HG02938 (cell line): Measurements from ENCODE around the gene C22orf31.

Experiments used
- ATAC-seq: cut with Tn5 transposase; IDR thresholded peaks from one replicate; pipeline ENCODE4 v1.9.1; 2021; ENCODE audit warnings: mild to moderate bottlenecking, moderate library complexity; ENCODE audit not compliant: unreplicated experiment

Gene C22orf31

DNA sequence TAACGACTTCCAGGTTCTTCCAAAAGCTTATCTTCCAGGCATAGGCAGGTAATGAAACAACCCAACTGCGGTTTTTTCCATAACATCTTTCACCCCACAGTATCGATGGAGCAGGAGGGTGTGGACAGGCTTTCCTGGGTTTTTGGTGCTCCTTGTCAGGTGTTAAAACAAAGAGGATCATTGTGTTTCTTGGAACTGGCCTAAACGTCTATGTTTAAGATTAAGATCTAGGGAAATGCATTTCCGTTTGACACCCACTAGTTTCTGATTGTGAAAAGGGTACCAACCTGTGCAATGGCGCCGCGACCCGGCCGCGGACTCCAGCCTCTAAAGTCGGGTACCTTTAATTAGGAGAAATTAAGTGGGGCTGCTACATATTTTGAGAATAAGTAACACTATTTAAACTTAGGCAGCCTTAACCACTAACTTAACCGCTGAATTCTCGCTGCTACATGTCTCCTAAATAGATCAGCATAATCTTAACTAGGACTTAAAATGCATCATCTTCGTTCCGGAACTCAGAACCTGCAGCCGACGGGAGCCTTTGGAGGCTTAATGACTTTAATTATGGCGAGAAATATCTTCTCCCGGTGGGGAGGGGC, 31.5 kb downstream of the C22orf31 start:
- ATAC-seq: no peak

DNA sequence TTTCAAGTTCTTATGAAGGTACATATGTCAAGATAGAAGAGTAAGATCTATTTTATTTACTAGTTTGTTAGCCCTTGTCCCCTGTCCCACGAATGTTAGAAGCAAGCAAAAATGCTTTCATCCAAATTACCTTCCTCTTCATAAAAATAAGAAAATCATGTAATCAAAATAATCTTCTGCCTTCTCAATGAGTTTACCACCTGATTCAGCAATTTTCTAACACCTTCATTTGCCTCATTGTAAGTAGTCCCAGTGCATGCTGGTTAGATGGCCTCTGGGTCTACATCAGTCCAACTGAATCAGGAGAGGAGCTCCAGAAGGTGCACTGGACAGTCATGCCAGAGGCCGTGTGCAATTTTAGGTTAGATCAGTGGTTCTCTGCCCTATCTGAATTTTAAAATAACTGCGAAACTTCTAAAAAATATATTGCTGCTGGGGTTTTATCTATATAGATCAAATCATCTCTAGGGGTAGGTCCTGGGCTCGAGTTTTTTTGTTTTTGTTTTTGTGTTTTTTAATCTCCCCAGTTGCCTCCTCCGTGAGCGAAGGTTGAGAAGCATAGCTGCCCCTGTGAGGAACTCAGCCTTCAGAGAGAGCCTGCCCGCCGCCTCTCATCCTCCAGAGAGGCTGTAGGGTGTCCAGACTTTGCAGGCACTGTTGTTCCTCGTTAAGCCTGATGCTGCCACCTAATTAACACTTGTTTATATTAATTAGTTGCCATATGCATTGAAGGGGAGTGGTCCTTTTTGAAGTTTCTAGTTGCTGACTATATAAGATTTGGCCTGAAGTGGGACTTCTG, 32.2 kb downstream of the C22orf31 start:
- ATAC-seq: no peak

DNA sequence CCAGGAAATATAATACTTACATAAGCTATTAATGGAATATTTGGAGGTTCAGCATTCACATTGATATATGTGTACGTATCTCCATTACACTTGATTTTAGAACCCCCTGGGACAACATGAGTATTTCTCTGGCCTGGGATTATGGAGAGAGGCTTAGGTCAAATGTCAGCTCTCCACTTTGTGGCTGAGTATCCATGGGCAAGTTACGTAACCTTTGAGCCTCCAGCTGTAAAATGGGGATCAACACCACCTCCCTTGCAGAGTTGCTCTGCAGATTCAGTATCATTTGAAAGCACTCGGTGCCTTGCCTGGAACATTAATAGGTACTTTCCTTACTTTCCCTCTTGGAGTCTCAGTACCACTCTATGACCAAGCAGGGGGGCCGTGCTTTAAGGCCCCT, 33.2 kb downstream of the C22orf31 start:
- ATAC-seq: no peak

DNA sequence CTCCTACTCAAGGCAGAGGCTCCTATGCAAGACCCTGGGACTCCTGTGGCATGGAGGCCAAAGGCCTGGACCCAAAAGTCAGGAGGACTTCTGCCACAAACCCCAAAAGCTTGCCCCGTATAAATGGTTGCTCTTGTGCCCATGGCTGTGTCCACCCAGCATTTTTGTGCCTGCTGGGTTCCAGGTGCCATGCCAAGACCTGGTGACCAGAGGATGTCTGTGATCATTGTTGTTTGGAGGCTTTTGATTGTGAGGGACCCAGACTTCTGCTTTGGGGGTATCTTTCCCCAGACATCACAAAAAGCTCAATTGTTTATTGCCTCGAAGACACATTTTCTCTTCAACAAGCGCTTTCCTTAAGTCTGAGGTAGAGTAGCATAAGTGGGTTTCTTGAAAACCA, 35.1 kb downstream of the C22orf31 start:
- ATAC-seq: no peak

DNA sequence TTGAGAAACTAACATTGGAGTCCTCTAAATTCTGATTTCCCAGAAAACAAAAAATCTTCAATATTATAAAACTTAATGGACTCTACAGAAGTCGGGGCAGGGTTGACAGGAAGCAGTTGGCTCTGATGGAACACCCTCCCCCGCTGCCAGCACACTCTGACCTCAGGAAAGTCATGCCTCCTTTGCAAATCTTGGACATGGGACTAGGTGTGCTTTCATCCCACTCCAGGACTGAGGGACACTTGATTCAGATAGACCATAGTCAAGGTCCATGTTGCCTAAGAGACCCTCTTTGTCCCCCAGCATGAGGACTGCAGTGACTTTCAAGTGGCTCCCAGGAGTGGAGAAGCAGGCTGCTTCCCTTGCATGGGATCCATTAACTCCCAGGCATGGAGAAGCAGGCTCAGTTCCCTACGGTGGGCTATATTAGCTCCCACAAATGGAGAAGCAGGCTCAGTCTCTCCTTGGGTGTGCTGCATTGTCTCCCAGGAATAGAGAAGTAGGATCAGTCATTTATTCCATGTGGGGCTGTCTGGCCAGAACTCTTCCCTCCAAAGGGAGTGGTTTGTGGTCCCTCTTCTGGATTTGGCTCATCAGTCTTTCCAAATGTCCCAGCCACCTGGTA, 38.3 kb downstream of the C22orf31 start:
- ATAC-seq: no peak

DNA sequence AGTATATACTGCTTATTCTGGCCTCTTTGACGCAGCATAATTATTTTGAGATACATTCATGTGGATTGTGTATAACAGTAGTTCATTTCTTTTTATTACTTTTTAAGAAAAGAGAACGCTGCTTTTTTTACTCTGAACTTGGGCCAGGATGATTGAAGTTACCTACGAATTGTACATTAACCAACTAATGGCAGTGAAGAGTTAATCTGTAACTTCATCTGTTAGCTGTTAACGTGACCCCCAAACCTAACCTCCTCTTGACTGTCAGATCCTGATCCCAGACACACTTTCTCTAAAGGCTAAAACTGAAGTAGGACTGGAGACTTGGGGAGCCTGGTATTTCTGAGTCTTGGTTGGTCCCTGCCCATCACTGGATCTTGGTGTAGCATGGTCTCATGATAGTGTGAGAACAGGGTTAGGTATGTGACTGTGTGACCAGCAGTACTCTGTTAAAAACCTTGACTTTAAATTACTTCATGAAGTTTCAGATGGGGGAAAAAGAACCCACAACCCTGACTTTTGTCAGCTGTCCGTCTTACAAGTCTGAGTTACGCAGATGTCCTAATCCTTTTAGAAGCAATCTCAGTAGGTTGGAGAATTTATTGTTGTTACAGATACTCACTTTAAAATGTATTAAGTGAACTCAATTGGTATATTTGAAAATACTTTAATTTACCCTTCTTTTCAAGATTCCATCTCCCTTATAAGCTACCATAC, 39.4 kb downstream of the C22orf31 start:
- no peak for ATAC-seq

DNA sequence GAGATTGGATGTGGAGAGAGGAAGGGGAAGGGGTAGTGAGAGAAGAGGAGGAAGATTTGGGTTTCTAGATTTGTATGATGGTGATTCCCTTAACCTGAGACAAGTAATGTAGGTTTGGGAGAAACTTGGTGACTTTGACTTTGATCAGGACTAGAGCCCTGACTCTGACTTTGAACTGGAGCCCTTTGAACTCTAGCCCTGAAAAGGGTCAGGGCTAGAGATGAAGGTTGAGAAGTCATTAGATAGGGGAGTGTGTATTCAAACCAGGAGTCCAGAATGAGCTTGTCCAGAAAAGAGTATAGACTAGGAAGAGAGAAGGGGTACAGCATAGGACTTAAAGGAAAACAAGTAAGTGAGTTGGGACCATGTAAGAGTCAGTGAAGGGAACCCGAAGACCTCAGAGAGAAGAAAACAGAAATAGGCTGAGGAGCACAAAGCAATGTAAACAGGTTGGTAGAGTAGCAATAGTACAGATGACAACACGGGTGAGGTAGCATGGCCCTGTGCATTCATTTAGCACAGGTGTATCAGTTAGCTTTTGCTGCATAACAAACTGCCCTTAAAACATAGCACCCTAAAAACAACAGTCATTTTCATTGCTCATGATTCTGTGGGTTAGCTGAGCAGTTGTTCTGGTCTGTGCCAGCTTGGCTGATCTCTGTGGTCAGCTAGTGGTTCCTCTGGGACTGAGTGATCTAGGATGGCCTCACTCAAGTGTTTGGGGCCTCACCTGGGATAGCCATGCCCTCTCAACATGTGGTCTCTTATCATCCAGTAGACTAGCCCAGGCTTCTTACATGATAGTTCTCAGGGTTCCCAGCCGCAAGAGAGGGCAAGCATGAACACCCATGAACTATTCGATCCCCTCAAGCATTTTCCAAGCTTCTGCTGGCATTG, 43.1 kb downstream of the C22orf31 start:
- ATAC-seq: no peak

DNA sequence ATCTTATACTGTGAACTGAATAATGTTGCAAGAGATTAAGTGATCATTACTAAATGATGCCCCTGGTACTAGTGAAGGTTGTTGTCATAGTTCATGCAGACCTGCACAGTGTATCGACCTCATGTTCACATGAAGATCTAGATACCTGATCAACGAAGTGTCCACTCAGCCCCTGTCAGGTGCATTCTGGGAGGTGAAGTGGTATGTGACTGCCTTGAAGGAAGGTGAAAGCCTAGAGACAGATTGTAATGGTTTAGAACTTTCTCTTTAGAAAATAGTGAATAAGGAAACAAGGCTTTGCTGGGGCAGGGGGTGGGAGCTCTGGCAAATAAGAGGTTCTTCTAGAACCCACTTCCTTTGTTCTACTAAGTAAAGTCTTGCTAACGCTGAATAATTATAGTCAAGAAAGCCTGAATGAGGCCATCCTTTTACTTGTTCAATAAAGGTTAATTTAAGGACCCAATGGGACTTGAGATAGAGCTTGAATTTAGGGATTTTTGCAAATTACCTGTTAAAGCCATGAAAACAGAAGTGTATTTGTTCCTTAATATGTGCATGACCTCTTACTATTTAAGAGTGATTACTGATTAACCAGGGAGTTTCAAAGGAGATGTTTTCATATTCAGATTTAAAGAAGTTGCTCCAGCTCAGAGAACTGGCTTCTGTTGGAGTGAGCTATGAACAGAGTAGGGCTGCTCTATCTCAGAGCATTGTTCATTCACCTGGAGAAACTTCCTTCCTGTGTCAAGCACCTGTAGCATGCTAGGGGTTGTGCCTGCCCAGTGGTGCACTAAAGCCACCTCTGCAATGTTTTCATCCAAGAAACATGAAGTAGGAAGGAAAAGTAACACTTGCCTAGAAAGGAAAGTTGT, 45.3 kb downstream of the C22orf31 start:
- no peak for ATAC-seq

DNA sequence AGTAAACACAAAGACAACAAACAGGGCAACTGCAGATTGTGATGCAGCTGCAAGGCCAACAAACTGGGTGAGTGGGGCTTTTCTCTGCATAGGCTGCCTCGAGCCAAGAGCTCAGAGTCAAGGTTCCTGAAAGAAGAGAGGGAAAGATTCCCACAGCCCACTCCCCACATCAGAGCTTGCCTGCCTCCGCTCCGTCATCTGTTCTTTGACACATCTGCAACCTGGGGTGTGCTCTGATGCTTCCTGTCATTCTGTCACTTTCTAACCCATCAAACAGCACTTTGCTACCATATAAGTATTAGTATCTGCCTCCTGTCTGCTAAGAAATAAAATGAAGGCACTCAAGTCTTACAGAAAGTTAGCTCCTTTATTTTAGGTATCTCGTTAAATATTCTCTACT, 46.9 kb downstream of the C22orf31 start:
- no peak for ATAC-seq

DNA sequence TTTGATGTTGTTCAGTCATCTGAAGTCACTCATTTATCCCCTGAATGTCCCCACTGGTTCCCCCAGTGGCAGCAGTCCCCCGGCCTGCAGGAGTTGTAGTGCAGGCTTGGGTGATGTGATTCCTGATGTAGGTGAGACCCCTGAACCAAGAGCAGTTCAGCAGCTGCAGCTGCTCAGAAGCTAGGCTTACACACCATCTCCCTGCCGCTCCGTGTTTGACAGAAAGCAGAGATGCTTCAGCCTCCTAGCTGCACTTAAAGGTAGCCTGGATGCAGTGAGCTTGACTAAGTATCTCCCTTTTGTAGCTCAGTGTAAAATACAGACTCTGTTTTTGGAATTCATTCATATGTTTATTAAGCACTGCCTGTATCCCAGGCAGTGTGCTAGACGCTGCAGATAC, 47.3 kb downstream of the C22orf31 start:
- ATAC-seq: no peak

DNA sequence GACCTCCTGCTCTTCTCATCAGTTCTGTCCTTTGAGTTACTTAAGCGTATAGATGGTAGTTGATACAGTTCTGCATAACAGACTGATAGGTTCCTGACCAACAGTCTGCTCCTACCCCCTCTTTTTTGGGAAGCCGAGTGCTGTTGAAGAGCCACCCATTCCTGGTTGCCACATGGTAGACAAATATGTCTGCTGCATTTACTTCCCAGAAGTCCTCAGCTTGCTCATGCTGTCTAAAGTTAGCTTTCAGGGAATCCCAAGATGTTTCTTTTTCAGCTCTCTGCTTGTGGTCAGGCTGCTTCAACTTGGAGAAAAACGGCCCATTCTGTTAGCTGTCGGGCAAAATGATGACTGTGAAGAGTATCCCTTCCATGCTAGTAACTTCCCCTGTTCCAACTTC, 48.7 kb downstream of the C22orf31 start:
- ATAC-seq: no peak

DNA sequence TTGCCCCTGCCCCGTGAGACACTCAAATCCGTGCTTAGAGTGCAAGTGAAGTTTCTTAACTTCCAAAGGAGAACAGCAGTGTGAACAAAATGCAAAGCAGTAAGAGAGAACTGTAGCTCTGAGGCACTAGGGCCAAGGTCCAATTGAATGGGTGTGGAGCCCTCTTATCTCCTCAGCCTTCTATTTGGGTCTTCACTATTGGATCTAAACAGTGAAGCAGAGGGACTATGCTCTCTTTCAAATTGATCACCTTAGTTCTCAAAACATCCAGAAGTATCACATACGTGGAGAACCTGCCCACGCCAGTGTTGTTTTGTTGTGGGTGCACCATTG, 49.6 kb downstream of the C22orf31 start:
- no peak for ATAC-seq

DNA sequence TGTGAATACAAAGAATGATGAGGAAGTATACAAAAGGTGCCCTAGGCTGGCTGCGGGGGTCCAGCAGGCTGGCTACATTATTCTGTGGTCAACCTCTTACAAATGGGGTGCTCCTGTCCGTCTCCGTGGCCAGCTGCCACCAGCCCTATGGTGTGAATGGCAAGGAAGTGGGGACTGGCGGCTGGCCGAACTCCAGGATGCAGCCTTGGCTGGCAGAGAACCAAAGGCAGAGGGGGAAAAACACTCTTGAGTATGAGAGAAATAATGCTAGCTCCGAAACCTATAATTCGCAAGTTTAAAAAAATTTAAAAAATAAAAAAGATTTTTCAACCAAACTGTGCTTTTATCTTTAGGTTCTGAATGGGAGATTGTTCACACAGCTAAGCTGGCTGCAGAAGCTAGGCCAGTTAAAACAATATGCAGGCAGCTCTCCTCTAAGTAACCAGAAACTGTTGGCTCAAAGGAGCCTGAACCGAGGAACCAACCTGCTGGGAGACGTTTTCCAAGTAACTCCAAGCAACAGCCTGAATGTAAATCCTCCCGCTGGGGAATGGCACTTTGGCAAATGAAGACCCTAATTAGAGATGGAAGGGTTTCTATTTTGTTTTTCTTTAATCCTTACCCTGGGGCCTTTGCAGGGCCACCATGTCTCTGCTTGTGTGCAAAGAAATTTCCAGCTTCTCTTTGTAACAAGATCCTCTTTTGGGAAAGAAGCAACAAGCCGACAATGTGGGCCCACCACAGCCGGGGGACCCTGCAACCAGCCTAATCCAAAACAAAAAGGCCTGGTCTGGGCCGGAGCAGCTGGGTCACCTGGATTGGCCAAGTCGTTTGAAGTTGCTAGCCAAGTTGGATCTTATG, 50.2 kb downstream of the C22orf31 start:
- ATAC-seq: no peak

DNA sequence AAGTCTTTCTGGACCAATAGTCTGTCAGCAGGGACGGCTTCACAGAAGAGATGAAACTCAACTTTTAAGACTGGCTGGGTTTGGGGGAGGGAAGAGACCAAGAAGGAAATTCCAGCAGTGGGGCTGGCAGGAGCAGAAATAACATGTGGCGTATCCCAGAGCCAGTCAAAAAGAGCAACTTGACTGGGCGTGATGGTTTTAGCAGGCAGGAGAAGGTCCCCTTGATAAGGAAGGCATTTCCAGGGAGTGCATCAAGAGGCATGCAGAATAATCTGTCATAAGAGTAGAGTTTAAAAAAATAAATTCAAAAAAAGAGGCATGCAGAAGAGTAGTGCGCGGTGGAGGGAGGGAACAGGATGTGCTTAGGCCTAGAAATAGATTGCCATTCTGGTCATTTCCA, 52.5 kb downstream of the C22orf31 start:
- no peak for ATAC-seq
